Bronchial epithelial cell (primary cell): ENCODE results near the gene PSMD14. TPM values are rescaled to one million over a fixed set of nuclear protein-coding genes. Genes with fewer than 3 reads are reported as not detected.

Experiments used
- DNase-seq: peaks from one replicate; pipeline ENCODE4 v3.0.0-alpha.2; 2010; ENCODE audit warnings: low read depth
- FAIRE-seq: peaks from 2 replicates; lab custom pipeline; 2011; peaks lifted over from hg19 to GRCh38; lab: Jason Lieb, UNC
- H3K27me3 ChIP-seq: 2 replicates; pipeline ENCODE4 v1.5.1; 2011; ENCODE audit warnings: low read length; ENCODE audit not compliant: control insufficient read depth, insufficient read depth
- H3K36me3 ChIP-seq: 2 replicates; pipeline ENCODE4 v1.5.1; 2011; ENCODE audit warnings: low read length; ENCODE audit not compliant: control insufficient read depth, insufficient read depth
- H3K4me3 ChIP-seq: 2 replicates; pipeline ENCODE4 v1.5.1; 2011; ENCODE audit warnings: mild to moderate bottlenecking, low read depth, low read length, control low read depth
- CTCF ChIP-seq: IDR thresholded peaks from 2 replicates; pipeline ENCODE4 v1.5.1; 2011; ENCODE audit warnings: mild to moderate bottlenecking, moderate library complexity, low read length, control low read depth, inconsistent platforms; ENCODE audit not compliant: insufficient read depth, severe bottlenecking
- total RNA-seq: library from RNA; depleted of rRNA; stranded (reverse); fragments of >200 nt; gene quantifications from 2 replicates; pipeline ENCODE4 v1.2.1, GENCODE V29; 2014

Gene PSMD14
- total RNA-seq, 1 donor from 2014 or later = 156 TPM

- H3K27me3 ChIP-seq = peaks cover 60% of the 10 kb centered on the region
Observed at GRCh38 chr2:161417438-161418274, 109.4 kb downstream of the PSMD14 start.

GRCh38 chr2:161418275-161418714 lies 110.1 kb downstream of the PSMD14 start:
- Histone ChIP-seq H3K4me3 (no peak overlapping the region), H3K27me3 (peaks cover 64% of the 10 kb centered on the region), H3K36me3 (no peaks in the 10 kb centered on the region)
- FAIRE-seq (no peak), DNase-seq (no peak)
- no peak for TF ChIP-seq CTCF

More at GRCh38 chr2:161417438-161418274, 109.4 kb downstream of the PSMD14 start:
- Histone ChIP-seq H3K36me3 (no peaks in the 10 kb centered on the region), H3K4me3 (no peak overlapping the region)
- FAIRE-seq (no peak), DNase-seq (no peak)
- no peak for TF ChIP-seq CTCF

- Histone ChIP-seq H3K4me3 (no peak overlapping the region), H3K27me3 (peaks cover 68% of the 10 kb centered on the region)
- TF ChIP-seq CTCF = no peak
Observed at GRCh38 chr2:161418715-161419637, 110.8 kb downstream of the PSMD14 start.

GRCh38 chr2:161419638-161420190 lies 111.5 kb downstream of the PSMD14 start:
- peaks cover 73% of the 10 kb centered on the region for H3K27me3 ChIP-seq
- FAIRE-seq (no peak), DNase-seq (no peak)
- H3K36me3 ChIP-seq = no peaks in the 10 kb centered on the region
- no peak overlapping the region for H3K4me3 ChIP-seq
- no peak for TF ChIP-seq CTCF

More at GRCh38 chr2:161418715-161419637, 110.8 kb downstream of the PSMD14 start:
- DNase-seq = no peak
- H3K36me3 ChIP-seq = no peaks in the 10 kb centered on the region
- FAIRE-seq = no peak

GRCh38 chr2:161420406-161421074 lies 112.3 kb downstream of the PSMD14 start:
- peaks cover 67% of the 10 kb centered on the region for H3K27me3 ChIP-seq
- no peak for TF ChIP-seq CTCF

More at GRCh38 chr2:161420406-161421074, 112.3 kb downstream of the PSMD14 start:
- H3K36me3 ChIP-seq = no peaks in the 10 kb centered on the region
- FAIRE-seq (no peak), DNase-seq (no peak)
- H3K4me3 ChIP-seq = no peak overlapping the region
